NCI-H345 treated with DMSO at 0.1 percent for 48 hours (cell line): ENCODE measurements around the gene PHF1.
"Not testable (repeated sequence)": the region's sequence is repeated elsewhere in the genome, so short reads cannot be mapped to it uniquely, and the experiment has no call there.

ENCODE experiments used
- DNase-seq: peaks from one replicate; lab custom pipeline; 2025; ENCODE audit not compliant: unreplicated experiment; lab: John Stamatoyannopoulos, UW

The PHF1 gene

DNA sequence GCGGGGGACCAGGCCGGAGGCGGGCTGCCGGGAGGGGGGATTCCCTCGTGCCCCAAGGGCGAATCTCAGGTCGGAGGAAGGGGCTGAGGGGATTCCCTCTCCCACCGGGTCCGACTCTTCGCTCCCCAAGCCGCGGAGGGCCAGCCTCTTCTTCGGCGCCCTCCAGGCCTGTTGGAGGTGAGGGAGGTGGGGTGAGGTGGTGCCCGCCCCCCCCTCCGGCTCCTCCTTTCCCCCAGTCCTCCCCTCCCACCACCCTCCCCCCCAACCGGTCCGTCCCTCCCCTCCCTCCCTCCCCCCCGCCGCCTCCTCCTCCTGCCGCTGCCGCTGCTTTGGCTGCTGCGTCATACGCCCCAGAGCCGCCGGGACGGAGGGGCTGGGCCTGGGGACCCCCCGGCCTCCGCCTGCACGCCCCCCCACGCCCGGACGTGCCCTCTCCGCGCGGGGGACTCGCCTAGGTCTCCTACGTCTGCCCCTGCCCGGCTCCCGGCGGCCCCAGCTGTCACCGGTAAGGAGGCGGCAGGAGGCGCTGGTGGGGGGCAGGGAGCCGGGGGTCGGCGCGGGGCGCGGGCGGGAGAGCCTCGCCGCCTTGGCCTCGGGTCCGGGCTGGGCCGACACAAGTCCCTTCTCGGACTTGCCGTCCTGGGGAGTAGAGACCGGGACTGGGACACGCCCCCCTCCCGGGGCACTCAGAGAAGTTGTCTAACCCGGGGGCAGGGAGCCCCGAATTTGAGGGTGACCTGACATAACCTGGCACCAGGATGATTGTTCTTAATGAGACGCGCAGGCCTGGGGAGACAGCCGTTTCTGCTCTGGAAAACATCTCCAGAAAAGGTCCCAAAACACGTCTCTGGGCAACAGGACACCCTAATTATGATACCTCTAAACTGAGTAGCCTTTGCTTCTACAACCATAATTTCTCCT is at the start of gene PHF1:
Gene PHF1 (plus strand): TSS at position 304 of the 921 bp plus-strand sequence. CDS start 1,250 bp downstream, outside the sequence.
- DNase-seq, result peak; percentile 87

- not testable (repeated sequence) for DNase-seq
These were observed 47.3 kb upstream of the PHF1 start for GRCh38 chr6:33363486-33363885.

- DNase-seq, result not testable (repeated sequence)
These were observed 46.2 kb upstream of the PHF1 start for GRCh38 chr6:33364475-33365205.

GRCh38 chr6:33365206-33365971 is 45.4 kb upstream of the PHF1 start:
- not testable (repeated sequence) for DNase-seq

DNA sequence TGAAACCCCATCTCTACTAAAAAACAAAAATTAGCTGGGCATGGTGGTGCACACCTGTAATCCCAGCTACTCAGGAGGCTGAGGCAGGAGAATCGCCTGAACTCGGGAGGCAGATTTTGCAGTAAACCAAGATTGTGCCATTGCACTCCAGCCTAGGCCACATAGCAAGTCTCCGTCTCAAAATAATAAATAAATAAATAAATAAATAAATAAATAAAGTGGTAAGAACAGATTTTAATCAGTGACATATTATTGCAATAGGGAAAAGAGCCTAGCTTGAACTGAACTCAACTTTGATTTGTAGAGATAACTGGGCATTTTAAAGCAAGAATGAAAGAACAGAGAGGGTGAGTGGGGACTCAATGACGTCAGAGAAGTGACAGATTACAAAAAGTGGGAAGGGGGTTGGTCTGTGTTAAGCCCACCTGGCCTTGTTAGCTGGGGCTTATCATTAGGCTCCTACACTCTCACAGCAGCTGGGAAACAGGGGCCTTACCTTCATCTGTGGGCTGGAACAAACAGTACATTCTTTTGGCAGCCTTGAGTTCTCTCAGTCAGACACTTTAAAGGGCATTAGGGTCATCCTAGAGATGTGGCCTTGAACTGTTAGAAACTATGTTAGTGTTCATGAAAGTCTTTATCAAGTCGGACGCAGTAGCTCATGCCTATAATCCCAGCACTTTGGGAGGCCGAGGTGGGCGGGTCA is 43.7 kb upstream of the PHF1 start:
- no peak for DNase-seq

GRCh38 chr6:33367715-33368025 is 43.1 kb upstream of the PHF1 start:
- DNase-seq, result not testable (repeated sequence)

DNA sequence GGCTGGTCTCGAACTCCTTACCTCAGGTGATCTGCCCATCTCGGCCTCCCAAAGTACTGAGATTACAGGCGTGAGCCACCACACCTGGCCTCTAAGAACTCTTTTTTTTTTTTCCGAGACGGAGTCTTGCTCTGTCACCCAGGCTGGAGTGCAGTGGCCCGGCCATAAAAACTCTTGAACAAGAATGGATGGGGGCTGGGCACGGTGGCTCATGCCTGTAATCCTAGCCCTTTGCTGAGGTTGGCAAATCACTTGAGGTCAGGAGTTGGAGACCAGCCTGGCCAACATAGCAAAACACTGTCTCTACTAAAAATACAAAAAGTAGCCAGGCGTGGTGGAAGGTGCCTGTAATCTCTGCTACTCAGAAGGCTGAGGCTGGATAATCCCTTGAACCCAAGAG is 38.9 kb upstream of the PHF1 start:
- not testable (repeated sequence) for DNase-seq

GRCh38 chr6:33372526-33373123 is 38.2 kb upstream of the PHF1 start:
- DNase-seq, result no peak

DNA sequence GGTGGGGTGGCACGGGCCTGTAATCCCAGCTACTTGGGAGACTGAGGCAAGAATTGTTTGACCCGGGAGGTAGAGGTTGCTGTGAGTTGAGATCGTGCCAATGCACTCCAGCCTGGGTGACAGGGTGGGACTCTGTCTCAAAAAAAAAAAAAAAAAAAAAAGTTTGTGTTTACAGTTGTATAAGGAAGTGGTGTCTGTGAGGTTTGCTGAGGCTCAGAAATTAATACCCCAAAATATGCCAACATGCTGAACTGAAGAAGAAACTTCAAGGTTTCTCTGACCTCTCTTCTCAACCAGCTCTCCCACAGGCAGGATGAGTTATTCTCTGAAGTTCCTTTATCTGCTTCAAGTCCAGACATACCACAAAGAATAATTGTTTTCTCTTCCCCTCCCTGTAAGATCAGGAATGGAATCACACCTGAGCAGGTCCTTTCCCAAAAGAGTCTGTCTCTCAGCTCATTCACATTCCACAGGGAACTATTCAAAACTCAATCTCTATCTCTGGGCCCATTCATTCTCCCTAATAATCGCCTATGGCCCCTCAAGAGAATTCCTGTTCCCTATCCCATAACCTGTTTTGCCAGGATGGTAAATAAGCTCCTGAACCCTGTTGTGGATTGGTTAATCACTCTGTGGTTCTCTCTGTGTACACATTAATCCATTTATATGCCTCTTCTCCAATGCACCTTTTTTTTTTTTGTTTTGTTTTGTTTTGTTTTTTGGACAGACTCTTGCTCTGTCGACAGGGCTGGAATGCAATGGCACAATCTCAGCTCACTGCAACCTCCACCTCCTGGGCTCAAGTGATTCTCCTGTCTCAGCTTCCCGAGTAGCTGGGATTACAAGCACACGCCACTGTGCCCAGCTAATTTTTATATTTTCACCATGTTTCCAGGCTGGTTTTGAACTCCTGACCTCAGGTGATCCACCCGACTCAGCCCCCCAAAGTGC is 36.6 kb upstream of the PHF1 start:
- no peak for DNase-seq

GRCh38 chr6:33375143-33375671 is 35.6 kb upstream of the PHF1 start:
- no peak for DNase-seq

DNA sequence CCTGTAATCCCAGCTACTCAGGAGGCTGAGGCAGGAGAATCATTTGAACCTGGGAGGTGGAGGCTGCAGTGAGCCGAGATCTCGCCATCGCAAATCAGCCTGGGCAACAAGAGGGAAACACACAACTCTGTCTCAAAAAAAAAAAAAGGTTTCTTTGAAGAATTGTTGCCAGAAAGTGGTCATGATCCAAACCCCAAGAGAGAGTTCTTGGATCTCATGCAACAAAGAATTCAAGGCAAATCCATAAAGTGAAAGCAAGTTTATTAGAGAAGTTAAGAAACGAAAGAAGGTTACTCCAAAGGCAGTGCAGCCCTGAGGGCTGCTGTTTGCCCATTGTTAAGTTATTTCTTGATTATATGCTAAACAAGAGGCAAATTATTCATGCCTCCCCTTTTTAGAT is 33.6 kb upstream of the PHF1 start:
- no peak for DNase-seq

DNA sequence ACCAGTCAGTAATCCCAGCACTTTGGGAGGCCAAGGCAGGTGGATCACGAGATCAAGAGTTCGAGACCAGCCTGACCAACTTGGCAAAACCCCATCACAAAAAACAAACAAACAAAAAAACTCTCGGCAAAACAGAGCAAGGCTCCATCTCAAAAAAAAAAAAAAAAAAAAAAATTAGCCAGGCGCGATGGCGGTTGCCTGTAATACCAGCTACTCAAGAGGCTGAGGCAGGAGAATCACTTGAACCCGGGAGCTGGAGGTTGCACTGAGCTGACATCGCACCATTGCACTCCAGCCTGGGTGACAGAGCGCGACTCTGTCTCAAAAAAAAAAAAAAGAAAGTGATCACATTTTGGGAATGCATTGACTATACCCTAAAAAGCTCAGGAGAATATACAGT is 31.6 kb upstream of the PHF1 start:
- DNase-seq, result not testable (repeated sequence)

DNA sequence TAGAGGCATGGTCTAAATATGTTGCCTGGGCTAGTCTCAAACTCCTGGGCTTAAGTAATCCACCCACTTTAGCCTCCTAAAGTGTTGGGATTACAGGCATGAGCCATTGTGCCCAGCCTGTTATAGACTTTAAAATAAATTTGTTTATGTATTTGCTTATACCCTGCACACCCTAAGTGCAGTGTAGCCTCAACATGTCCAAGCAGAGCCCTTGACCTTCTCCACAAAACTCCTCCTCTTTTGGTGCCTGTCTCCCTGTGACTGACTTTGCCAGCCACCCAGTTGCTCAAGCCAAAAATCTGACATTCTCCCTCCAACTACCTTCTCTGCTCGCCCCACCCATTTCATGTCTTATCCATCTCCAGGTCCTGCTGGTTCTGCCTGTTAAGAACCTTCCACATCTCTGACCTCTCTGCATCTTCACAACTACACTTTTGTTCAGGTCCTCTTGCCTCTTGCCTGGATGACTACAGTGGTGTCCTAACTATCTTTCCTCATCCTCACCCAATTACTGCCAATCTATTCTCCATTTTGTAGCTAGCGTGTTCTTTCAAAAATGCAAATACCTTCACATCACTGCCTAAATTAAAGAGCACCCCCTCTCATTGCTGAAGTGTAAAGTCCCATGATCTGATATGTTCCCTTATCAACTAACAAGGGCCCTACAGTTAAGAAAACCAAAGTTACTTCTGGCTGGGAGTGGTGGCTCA is 30.4 kb upstream of the PHF1 start:
- no peak for DNase-seq

GRCh38 chr6:33383427-33384185 is 27.2 kb upstream of the PHF1 start:
- DNase-seq, result no peak

DNA sequence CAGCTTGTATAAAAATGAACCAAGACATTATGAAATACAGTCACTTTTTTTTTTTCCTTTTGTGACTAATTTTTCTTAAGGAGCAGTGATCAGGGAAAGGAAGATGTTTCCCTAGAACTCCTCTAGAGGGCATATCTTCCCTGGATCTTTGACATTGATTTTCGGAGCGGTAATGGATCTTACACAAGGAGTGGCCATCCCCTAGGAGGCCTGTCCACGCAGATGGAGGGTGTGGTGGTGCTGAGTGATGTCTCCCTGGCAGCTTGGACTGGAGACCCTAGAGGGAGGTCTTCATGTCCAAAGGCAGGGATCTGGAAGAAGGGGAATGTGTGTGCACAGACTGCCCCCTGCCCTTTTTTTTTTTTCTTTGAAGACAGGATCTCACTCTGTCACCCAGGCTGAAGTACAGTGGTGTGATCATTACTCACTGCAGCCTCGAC is 26.2 kb upstream of the PHF1 start:
- no peak for DNase-seq

GRCh38 chr6:33390173-33390572 is 20.6 kb upstream of the PHF1 start:
- DNase-seq, result no peak

DNA sequence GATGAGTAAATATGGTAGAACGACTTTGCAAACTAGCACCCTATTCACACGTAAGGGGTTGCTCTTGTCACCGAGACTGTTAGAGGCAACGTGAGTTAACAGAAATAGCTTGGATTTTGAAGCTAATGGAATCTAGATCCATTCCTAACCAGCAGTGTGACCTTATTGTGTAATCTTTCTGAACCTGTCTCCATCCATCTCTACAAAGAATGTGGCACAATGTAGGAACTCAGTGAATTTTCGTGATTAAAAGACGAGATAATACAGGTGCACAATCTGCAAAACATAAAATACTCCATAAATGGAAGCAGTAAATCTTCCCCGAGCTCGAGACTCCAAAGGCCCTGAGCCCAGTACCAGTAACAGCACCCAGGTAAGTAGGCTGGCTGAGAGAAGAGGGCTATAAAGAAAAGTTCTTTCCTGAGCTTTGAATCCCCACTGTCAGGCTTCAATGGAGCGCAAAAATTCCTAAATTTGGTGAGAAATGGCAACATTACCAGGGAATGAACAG is 20.0 kb upstream of the PHF1 start:
- DNase-seq, result no peak
